Left ventricle myocardium superior (tissue), 1 donor: ENCODE results near the gene WDR37. TPM values are rescaled to one million over a fixed set of nuclear protein-coding genes. Genes with fewer than 3 reads are reported as not detected.

Experiments
- ATAC-seq: fragments of 200-7000 bp; cut with Tn5 transposase; one replicate; pipeline ENCODE4 v1.9.1; 2020; ENCODE audit warnings: mild to moderate bottlenecking, moderate library complexity
- DNase-seq: peaks from one replicate; pipeline ENCODE4 v3.0.0-alpha.2; 2020
- intact Hi-C: fragments of 100-400 bp; cut with micrococcal nuclease; formaldehyde crosslinking; loops from one replicate; pipeline ENCODE4 v1.11.0; 2022
- total RNA-seq: library from RNA; stranded (reverse); fragmentation: NEBNext Ultra II Directional; extraction: Animal tissue kit (Norgen Biotek cat#: 25700); gene quantifications from one replicate; pipeline ENCODE4 v1.2.1, GENCODE V29; 2021
- donor health status: DM: no; HTN: yes; CAD: no; lungs with severe emphysema.

The WDR37 gene
- total RNA-seq, 1 donor from 2014 or later = 35.0 TPM

DNA sequence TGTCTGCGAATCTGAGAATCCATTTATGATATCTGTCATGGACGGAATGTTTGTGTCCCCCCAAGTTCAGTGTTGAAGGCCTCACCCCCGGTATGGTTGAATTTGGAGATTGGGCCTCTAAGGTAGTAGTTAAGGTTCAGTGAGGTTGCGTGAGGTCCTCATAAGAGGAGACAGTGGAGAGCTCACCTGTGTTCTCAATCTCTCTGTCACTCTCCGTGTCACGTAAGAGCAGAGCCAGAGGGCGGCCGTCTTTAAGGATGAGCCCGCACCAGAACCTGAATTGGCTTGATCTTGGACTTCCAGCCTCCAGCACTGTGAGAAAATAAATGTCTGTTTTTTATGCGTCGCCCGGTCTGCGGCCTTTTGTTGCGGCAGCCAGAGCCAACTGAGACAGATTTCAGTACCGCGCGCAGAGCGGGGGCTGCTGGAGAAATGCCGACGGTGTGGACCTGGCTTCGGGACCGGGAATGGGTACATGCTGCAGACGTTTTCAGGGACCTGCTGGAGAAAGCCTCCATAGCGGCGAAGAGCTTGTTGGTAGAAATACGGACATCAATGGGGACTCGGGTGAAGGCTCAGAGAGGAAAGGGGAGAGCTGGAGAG is 40.2 kb downstream of the WDR37 start:
- ATAC-seq (no peak), DNase-seq (no peak)
- intact Hi-C loops = no loop called here

GRCh38 chr10:1097436-1097835 is 41.3 kb downstream of the WDR37 start:
- no peak for ATAC-seq
- intact Hi-C loops = no loop called here
- DNase-seq = no peak

- DNase-seq (no peak), ATAC-seq (peak; percentile 36)
- intact Hi-C loops = no loop called here
These were observed 44.0 kb downstream of the WDR37 start for GRCh38 chr10:1100143-1100542.

- intact Hi-C loops = no loop called here
- DNase-seq (no peak), ATAC-seq (peak; percentile 5)
These were observed 44.6 kb downstream of the WDR37 start for GRCh38 chr10:1100691-1101368.

- ATAC-seq (no peak), DNase-seq (no peak)
- intact Hi-C loops = no loop called here
These were observed 45.8 kb downstream of the WDR37 start for GRCh38 chr10:1101946-1102345.

DNA sequence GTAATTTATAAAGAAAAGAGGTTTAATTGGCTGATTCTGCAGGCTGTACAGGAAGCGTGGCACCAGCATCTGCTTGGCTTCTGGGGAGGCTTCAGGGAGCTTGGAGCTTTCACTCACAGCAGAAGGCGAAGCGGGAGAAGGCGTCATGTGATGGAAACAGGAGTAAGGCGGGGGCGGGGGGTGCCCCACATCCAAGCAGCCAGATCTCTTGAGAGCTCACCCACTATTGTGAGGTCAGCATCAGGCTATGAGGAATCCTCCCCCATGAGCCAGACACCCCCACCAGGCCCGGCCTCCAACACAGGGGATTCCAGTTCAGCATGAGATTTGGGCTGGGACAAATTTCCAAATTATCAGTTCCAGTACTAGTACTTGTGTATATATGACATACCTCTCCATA is 46.2 kb downstream of the WDR37 start:
- DNase-seq (no peak), ATAC-seq (no peak)
- intact Hi-C loops = no loop called here

DNA sequence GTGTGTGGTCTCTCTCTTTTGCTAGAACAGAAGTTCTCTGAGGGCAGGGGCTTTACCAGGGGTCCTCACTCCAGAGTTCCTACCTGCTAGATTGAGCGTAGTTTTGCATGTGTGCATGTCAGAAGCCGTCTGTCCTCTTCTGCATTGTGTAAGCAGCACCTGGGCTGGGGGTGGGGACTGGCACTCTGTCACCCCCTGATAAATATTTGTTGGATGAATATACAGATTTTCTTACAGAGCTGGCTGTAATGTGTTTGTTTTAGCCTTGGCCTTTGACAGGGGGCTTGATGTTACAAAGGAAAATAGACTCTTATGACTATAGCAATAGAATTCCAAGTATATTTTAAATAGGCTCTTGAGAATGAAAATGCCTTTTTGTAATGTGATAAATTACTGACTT is 46.6 kb downstream of the WDR37 start:
- ATAC-seq = no peak
- intact Hi-C loops = no loop called here
- DNase-seq = no peak

DNA sequence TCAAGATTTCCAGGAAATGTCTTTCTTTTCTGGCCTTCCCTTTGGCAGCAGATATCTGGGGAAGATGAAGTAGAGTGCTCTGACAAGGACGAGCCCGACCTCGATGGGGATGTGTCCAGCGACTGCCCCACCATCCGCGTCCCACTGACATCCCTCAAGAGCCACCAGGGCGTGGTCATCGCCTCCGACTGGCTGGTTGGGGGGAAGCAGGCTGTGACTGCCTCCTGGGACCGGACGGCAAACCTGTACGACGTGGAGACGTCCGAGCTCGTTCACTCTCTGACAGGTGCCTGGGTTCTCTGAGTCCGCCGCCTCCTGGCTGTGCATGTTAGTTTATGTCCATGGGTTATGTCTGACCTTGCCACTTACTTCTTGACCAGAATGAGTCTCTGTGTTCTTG is 47.4 kb downstream of the WDR37 start:
- DNase-seq = no peak
- intact Hi-C loops = no loop called here
- ATAC-seq = no peak

- DNase-seq (no peak), ATAC-seq (no peak)
- intact Hi-C loops = no loop called here
These were observed 48.8 kb downstream of the WDR37 start for GRCh38 chr10:1104971-1105370.

- ATAC-seq (no peak), DNase-seq (no peak)
- intact Hi-C loops = no loop called here
These were observed 50.8 kb downstream of the WDR37 start for GRCh38 chr10:1107004-1107403.

- intact Hi-C loops = no loop called here
- DNase-seq = no peak
These were observed 51.5 kb downstream of the WDR37 start for GRCh38 chr10:1107679-1108078.

GRCh38 chr10:1109795-1110673 is 53.8 kb downstream of the WDR37 start:
- DNase-seq = no peak
- peak; percentile 32 for ATAC-seq
- intact Hi-C loops = no loop called here

More at GRCh38 chr10:1107679-1108078, 51.5 kb downstream of the WDR37 start:
- no peak for ATAC-seq

DNA sequence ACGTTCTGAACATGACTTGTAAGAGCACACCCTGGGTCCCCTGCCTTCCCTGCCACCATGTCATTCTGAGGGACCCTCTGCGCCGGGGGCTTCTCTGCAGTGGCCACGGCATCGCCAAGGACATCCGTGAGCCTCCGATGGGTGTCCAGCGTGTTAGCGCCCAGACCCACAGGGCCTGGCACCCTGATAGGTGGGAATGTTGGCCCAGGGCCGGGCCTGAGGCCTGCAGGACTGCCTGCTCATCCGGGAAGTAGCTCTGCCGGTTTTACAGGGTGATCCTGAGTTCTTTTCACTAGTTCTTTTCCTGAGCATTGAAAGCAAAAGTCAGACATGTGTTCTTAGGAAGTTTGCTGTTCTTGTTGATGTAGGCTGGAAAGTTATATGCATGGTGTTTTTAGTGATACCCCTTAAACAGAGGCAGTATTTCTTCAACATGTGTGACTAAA is 54.5 kb downstream of the WDR37 start:
- intact Hi-C loops = no loop called here
- DNase-seq (no peak), ATAC-seq (no peak)

DNA sequence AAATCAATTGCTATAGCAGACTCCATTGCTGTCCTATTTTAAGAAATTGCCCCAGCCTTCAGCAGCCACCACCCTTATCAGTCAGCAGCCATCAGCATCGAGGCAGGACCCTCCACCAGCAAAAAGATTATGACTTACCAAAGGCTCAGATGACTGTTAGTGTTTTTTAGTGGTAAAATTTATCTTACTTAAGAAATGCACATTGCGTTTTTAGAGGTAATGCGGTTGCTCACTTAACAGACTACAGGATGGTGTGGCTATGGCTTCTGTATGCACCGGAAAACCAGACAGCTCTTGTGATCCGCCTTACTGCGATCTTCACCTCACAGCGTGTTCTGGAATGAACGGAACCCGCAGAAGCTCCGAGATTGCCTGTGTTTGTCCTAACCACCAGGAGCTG is 58.1 kb downstream of the WDR37 start:
- intact Hi-C loops = no loop called here
- DNase-seq (no peak), ATAC-seq (no peak)

DNA sequence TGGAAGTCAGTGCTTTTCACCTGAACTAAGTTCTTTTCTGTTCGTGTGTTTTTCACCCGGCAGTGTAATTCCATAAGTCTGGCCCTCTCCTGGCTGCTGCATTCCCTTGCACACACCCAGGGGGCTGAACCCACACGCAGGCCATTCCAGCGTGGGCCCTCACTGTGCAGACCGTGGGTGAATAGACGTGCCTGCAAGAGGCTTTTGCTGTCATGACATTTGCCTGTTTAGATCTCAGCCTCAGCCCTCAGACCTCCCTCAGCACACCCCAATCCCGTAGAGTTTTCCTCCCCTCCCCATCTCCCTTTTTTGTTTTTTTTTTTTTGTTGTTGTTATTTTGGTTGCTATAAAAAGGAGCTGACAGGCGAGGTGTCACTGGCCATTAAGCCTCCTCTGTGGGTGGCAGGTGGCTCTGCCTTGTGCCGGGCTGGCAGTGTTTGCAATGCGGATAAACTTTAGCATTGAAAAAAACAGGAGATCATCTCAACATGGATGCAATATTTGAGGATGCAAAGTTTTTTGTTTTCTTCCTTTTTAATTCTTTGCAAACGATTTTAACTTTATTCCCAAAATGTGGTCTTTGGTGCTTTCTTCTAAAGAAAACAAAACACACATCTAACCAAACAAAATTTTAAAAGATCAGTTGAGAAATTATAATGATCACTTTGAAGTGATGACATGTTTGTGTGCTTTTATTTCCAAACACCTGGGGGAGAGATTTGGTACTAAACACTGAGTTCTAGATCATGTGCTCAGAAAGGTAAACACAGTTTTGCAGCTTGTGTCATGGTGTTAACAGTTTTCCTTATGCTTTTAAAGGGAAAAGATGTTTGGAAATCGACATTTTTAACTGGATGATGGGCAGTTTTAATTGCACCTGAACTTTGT is 58.8 kb downstream of the WDR37 start:
- no peak for DNase-seq
- ATAC-seq = peak; percentile 49
- intact Hi-C loops = no loop called here

- intact Hi-C loops = no loop called here
- DNase-seq (no peak), ATAC-seq (no peak)
These were observed 59.4 kb downstream of the WDR37 start for GRCh38 chr10:1115607-1115955.

DNA sequence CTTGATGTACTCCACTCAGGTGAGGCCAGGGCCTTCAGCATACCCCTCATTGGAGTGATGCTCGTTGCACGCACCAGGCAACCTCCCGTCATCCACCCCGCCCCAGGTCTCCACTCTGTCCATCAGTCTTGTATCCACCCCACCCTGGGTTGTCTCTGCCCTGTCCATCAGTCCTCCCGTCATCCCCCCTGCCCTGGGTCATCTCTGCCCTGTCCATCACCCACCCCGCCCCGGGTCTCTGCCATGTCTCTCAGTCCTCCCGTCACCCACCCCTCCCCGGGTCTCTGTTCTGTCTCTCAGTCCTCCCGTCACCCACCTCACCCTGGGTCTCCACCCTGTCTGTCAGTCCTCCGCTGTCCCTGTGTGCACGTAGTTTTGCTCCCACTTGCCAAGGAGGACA is 59.9 kb downstream of the WDR37 start:
- ATAC-seq (no peak), DNase-seq (no peak)
- intact Hi-C loops = no loop called here

DNA sequence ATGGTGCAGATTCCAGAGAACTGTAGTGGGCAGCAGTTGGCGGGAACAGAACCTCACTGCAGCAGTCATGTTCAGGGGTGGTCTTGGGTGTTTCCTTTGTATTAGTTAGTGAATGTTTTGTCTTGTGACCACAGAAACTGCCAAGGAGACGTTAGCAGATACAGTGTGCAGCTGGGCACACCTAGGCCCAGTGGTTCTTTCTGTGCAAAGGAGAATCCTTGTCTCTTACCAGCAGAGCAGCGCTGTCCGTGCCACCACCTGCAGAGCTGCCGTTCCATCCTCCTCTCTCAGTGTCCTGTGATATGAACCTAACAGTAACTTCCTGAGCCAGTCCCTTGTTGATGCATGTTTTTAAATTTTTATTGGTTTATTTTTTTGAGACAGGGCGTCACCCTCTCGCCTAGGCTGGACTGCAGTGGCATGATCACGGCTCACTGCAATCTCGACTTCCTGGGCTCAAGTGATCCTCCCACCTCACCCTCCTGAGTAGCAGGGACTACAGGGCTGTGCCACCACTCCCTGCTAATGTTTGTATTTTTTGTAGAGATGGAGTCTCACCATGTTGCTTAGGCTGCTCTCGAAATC is 60.6 kb downstream of the WDR37 start:
- DNase-seq (no peak), ATAC-seq (no peak)
- intact Hi-C loops = no loop called here

DNA sequence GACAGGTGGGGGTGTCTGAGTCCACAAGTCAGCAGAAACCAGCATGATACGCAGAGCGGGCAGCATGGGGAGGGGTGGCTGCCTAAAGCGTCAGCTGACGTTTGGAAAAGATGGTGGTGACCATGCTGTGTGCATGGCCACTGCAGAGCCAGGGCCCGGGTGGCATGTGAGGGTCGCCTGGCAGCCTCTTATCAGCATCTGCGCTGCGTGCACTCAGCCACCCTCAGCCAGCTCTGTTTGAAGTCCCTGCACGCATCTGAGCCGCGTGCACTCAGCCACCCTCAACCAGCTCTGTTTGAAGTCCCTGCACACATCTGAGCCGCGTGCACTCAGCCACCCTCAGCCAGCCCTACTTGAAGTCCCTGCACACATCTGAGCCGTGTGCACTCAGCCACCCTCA is 61.5 kb downstream of the WDR37 start:
- no peak for ATAC-seq
- no peak for DNase-seq
- intact Hi-C loops = no loop called here
